OCI-LY1 (cell line): ENCODE measurements around the gene IRX2.

Experiments used
- EZH2 ChIP-seq: fragments of 200-600 bp; sonication (generic), shearing (Covaris generic); IDR thresholded peaks from 2 replicates; pipeline ENCODE4 v1.8.0; 2017; ENCODE audit warnings: borderline replicate concordance, mixed run types, mild to moderate bottlenecking, antibody characterized with exemption, low read length, moderate library complexity, mixed read lengths
- TF ChIP-seq, protein P1 (sequence below): fragments of 200-600 bp; sonication (generic), shearing (Covaris generic); IDR thresholded peaks from 2 replicates; pipeline ENCODE4 v1.5.1; 2017; ENCODE audit warnings: mild to moderate bottlenecking, antibody characterized with exemption, low read length, moderate library complexity, mixed read lengths

DNA sequence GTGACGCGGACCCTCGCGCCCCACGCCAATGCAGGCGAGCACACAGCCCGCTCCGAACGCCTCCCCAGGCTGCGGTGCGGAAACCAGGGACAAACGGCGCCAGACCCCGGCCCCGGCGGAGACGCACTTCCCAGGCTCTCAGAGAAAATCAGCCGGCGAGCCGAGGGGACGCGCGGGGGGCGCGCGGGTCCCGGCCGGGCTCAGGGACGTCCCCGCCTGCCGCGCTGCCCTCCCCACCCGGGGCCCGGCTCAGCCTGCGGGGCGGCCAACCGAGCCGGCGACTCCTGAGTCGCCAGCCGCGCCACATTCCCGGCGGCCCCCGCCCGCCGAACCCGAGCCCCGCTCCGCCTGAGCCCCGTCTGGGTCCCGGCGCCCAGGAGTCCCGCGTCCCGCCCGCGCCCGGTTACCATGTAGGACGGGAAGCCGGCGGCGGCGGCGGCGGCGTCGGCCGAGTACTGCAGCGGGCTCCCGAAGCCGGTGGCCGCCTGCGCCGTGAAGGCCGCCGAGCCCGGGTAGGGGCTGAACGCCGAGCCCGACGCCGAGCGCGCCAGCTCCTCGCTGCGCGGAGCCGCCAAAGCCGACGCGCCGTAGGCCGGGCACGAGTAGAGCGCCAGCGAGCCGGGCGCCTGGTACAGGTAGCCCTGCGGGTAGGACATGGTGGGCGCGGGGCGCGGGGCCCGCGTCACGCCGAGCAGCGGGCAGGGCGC, 566 bp downstream of the IRX2 start:
- TF ChIP-seq, protein P1, sequence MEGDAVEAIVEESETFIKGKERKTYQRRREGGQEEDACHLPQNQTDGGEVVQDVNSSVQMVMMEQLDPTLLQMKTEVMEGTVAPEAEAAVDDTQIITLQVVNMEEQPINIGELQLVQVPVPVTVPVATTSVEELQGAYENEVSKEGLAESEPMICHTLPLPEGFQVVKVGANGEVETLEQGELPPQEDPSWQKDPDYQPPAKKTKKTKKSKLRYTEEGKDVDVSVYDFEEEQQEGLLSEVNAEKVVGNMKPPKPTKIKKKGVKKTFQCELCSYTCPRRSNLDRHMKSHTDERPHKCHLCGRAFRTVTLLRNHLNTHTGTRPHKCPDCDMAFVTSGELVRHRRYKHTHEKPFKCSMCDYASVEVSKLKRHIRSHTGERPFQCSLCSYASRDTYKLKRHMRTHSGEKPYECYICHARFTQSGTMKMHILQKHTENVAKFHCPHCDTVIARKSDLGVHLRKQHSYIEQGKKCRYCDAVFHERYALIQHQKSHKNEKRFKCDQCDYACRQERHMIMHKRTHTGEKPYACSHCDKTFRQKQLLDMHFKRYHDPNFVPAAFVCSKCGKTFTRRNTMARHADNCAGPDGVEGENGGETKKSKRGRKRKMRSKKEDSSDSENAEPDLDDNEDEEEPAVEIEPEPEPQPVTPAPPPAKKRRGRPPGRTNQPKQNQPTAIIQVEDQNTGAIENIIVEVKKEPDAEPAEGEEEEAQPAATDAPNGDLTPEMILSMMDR: no peak
- TF ChIP-seq EZH2: no peak
